Measurements from ENCODE around the gene GSTM2. TPM values are rescaled to one million over a fixed set of nuclear protein-coding genes. Genes with fewer than 3 reads are reported as not detected.
"Not testable (repeated sequence)": the region's sequence is repeated elsewhere in the genome, so short reads cannot be mapped to it uniquely, and the experiment has no call there.

Gene GSTM2
- total RNA-seq, 1 donor from 2014 or later = 68.4 TPM

- DNase-seq = no peak
Observed at GRCh38 chr1:109644670-109645069, 23.2 kb upstream of the GSTM2 start.

DNA sequence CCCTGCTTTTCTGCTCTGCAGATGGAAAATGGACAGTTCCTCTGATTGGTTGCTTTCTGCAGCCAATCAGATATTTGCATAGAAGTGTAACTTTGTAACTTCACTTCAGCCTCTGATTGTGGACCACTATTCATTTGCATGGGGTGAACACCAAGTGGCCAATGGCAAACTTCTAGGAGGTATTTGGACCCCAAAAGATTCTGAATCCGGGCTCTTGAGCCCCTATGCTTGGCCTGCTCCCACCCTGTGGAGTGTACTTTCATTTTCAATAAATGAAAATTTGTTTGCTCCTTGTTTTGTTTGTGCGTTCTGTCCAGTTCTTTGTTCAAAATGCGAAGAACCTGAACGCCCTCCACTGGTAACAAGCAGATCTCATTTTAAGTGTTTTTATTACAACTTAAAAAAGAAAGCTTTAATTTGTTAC lies 18.4 kb upstream of the GSTM2 start:
- DNase-seq = peak; percentile 57

- no peak for DNase-seq
Observed at GRCh38 chr1:109650609-109651008, 17.2 kb upstream of the GSTM2 start.

DNA sequence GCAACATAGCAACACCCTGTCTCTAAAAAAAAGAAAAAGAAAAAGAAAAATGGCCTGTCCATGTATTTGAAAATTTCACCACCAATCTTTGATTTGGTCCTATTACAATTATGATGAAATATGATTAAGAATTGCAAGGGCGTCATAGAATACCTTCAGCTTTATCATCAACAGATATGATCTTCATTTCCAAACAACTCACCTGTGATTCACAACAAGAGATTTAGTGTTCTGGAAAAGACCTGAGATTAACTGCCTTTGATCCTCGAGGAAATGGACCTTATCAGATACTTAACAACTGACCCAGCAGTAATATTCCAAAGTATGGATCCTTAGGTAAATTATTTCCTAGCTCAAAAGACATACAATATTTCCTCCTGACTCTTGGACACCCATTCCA lies 15.5 kb upstream of the GSTM2 start:
- no peak for DNase-seq

DNA sequence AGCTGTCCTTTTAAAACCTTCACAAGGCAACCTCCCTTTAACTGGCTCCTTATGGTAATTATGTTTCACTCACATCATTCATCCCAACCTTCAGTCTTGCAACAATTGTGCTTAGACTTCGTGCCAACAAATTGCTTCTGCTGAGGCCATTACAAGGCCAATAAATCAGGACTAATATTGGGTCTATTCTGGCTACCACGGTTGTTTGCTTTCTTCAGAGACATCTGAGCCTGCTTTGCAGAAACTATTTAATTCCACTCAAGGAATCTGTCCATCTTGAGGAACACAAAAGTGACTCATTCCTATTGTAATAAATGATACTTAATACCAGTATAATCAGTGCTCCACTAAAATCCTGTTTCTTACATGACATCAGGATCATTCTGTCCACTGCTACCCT lies 14.6 kb upstream of the GSTM2 start:
- DNase-seq = no peak

- no peak for DNase-seq
Observed at GRCh38 chr1:109654519-109654918, 13.3 kb upstream of the GSTM2 start.

- DNase-seq = peak; percentile 46
Observed at GRCh38 chr1:109655615-109656519, 12.0 kb upstream of the GSTM2 start, which contains the start of gene GSTM4. Gene GSTM4, plus strand, starts transcription at chr1:109656099. Its CDS starts 291 bp downstream, at chr1:109656390.

DNA sequence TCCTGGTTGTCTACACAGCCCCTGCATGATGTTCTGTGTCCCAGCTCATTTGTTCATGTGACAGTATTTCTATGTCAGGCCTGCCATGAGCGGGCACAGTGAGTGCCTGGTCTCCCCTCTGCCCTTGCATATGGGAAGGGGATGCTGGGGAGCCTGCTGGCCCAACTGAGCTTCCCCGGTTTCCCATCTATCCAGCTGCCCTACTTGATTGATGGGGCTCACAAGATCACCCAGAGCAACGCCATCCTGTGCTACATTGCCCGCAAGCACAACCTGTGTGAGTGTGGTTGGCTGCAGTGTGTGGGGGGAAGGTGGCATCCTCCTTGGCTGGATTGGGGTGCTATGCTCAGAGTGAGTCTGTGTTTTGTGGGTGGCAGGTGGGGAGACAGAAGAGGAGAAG lies 10.5 kb upstream of the GSTM2 start:
- no peak for DNase-seq

DNA sequence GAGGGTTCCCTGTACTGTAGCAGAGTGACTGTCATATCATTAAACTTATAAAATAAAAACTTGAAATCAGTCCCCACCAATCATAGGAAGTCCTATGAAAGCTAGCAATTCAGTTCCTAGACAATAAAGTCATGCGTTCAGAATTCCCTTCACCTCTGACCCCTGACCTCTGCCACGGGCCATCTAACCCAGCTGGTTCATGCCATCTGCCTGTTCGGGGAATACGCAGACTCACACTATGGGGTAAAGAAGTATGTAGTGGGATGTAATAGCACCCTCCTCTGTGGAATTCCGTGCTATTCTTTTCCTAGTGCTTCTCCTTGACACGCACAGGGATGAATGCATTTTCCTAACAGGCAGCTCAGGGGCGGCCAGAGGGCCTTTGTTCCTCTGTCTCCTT lies 9.9 kb upstream of the GSTM2 start:
- DNase-seq = no peak

- no peak for DNase-seq
Observed at GRCh38 chr1:109658533-109659042, 9.3 kb upstream of the GSTM2 start.

GRCh38 chr1:109659145-109659544 lies 8.7 kb upstream of the GSTM2 start:
- DNase-seq = no peak

- no peak for DNase-seq
Observed at GRCh38 chr1:109659997-109660690, 7.7 kb upstream of the GSTM2 start.

- DNase-seq = not testable (repeated sequence)
Observed at GRCh38 chr1:109660691-109661026, 7.2 kb upstream of the GSTM2 start.

GRCh38 chr1:109661391-109661790 lies 6.5 kb upstream of the GSTM2 start:
- no peak for DNase-seq

DNA sequence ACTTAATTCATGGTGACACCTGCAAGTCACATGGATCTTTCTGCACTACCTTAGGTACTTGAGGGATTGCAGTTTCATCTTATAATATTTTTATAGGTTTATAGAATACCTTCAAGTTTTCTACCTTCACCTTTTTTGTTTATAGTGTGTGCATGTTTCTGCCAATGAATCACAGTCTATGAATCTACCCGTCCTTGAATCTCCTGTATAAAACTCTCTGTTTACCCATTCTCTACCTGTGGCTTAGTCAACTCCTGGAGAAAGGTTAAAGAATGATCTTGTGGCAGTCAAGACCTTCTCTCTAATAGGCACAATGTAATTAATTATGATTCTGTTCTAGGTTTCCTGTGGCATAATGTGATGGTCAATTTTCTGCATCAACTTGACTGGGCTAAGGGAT lies 3.2 kb upstream of the GSTM2 start:
- DNase-seq = no peak

DNA sequence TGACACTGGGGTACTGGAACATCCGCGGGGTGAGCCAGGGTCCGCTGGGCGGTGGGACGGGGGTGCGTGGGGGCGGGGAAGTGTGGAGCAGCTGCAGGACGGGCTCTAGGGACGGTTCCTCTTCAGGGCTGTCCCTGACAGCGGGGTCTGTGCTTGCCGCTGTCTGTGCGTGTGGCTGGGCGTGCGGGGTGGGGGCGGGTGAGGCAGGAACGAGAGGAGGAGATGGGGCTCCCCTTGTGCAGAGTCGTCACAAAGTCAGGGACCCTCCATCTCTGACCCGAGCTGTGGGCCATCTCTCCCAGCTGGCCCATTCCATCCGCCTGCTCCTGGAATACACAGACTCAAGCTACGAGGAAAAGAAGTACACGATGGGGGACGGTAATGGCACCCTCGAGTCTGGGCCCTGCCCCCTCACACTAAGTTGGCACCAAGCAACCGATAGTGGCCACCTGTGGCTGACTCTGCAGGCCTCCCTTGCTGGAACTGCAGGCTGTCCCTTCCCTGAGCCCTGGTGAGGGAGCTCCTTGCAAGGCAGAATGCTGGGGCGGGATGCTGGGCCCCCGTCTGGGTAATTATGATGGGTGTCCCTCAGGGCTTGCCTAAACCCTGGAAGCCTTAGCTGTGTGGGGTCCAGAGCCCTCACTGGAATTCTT lies 392 bp downstream of the GSTM2 start:
- DNase-seq = no peak

DNA sequence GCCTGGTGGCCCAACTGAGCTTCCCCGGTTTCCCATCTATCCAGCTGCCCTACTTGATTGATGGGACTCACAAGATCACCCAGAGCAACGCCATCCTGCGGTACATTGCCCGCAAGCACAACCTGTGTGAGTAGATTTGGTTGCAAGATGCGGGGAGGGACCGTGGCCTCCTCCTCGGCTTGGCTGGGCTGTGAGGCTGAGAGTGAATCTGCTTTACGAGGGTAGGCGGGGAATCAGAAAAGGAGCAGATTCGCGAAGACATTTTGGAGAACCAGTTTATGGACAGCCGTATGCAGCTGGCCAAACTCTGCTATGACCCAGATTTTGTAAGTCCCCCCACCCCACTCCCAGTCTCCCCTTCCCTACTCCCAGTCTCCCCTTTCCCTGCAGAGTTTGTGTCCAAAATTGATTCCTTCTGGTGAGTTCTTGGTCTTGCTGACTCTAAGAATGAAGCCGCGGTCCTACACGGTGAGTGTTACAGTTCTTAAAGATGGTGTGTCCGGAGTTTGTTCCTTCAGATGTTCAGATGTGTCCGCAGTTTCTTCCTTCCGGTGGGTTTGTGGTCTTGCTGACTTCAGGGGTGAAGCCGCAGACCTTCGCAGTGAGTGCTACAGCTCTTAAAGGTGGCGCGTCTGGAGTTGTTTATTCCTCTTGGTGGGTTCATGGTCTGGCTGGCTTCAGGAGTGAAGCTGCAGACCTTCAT lies 1.5 kb downstream of the GSTM2 start:
- DNase-seq = no peak

- not testable (repeated sequence) for DNase-seq
Observed at GRCh38 chr1:109669949-109670302, 2.1 kb downstream of the GSTM2 start.

- DNase-seq = no peak
Observed at GRCh38 chr1:109671067-109671466, 3.2 kb downstream of the GSTM2 start.

GRCh38 chr1:109673861-109674260 lies 6.0 kb downstream of the GSTM2 start:
- not testable (repeated sequence) for DNase-seq

DNA sequence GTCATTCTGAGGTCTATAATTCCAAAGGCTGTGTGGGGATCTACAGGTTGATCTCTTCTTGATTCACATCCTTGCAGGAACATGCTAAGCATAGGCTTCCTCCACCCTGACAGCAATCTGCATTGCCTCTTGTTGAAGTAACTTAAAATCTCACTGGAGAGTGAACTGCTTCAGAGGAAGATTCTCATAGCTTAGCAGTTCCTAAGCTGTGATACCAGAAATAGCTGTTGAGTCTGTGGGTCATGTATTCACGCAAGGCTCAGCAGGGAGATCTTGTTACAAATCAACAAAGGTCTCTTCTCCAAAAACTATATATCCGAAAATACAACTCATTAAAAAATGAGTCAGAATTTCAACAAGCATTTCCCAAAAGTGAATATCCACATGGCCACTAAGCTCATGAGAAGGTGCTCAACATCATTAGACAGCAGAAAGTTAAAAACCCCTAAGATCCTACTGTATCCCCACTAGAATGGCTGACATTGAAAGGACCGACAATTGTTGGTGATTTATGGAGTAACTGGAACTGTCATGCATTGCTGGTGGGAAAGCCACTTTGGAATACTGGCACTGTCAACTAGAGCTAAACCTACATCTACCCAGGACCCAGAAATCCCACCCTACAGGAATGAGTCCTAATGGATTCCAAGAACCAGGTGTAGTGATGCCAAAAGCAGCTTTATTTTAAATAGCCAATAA lies 9.0 kb downstream of the GSTM2 start:
- DNase-seq = not testable (repeated sequence)

DNA sequence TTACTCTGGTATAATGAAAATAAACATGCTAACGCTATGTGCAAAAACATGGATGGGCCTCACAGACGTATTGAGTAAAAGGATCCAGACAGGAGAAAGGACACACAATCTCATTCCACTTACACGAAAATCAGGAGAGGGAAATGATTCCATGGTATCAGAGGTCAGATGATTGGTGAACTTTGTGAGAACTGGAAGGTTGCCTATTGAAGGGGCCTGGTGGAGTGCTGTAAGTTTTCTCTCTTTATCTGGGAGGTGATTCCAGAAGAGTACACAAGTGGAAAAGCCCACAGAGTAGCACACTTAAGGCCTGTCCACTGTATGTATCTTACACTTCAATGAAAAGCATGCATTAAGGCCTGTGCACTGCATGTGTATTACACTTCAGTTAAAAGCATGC lies 9.6 kb downstream of the GSTM2 start:
- no peak for DNase-seq

Measured in skin of body (tissue), 2 donors.